CD4-positive, CD25-positive, alpha-beta regulatory T cell (primary cell): ENCODE measurements around the gene PAXIP1. TPM values are rescaled to one million over a fixed set of nuclear protein-coding genes. Genes with fewer than 3 reads are reported as not detected.

Experiments used
- ATAC-seq, 2 donors: fragments of 150-1000 bp; cut with Tn5 transposase; one replicate each; pipeline ENCODE4 v1.10.0; 2021; ENCODE audit warnings: low read depth in 2 of 2, moderate number of reproducible peaks in 2 of 2, moderate library complexity in 1 of 2
- DNase-seq, 3 donors: peaks; one replicate each; pipeline versions ENCODE4 v3.0.0 to v3.0.0-alpha.2; 2012 to 2022; ENCODE audit warnings: mixed read lengths in 1 of 3
- H3K27ac ChIP-seq: one replicate; pipeline ENCODE4 v1.7.0; 2013; ENCODE audit warnings: mild to moderate bottlenecking, low read length; ENCODE audit not compliant: insufficient read depth, poor library complexity, severe bottlenecking
- H3K27me3 ChIP-seq: one replicate; pipeline ENCODE4 v1.7.0; 2013; ENCODE audit warnings: low read length; ENCODE audit not compliant: control insufficient read depth, insufficient read depth
- H3K36me3 ChIP-seq: one replicate; pipeline ENCODE4 v1.7.0; 2013; ENCODE audit warnings: mild to moderate bottlenecking, low read length, moderate library complexity; ENCODE audit not compliant: control insufficient read depth, insufficient read depth
- H3K4me1 ChIP-seq: 2 replicates; pipeline ENCODE4 v1.7.0; 2013; ENCODE audit warnings: mild to moderate bottlenecking, low read length; ENCODE audit not compliant: insufficient read depth, control insufficient read depth, poor library complexity, severe bottlenecking
- H3K4me3 ChIP-seq: one replicate; pipeline ENCODE4 v1.7.0; 2013; ENCODE audit warnings: low read depth, mild to moderate bottlenecking, low read length, moderate library complexity
- H3K9me3 ChIP-seq, 2 experiments: 1 replicate in 1 of 2; 2 replicates in 1 of 2; pipeline ENCODE4 v1.7.0; 2013; ENCODE audit warnings: low read length in 2 of 2, mild to moderate bottlenecking in 1 of 2, moderate library complexity in 1 of 2; ENCODE audit not compliant: control insufficient read depth in 2 of 2
- H3K27ac Mint-ChIP-seq, 3 donors: one replicate each; pipeline ENCODE4 v1.8.0; 2020 to 2022; ENCODE audit warnings: mild to moderate bottlenecking in 3 of 3, mixed read lengths in 3 of 3, moderate library complexity in 2 of 3
- H3K27me3 Mint-ChIP-seq: one replicate; pipeline ENCODE4 v1.8.0; 2022; ENCODE audit warnings: mild to moderate bottlenecking, mixed read lengths
- H3K36me3 Mint-ChIP-seq: one replicate; pipeline ENCODE4 v1.8.0; 2020; ENCODE audit warnings: mixed read lengths
- H3K4me1 Mint-ChIP-seq, 4 donors: one replicate each; pipeline ENCODE4 v1.8.0; 2020 to 2022; ENCODE audit warnings: mixed read lengths in 4 of 4, mild to moderate bottlenecking in 1 of 4
- H3K4me3 Mint-ChIP-seq, 4 donors: one replicate each; pipeline ENCODE4 v1.8.0; 2020 to 2022; ENCODE audit warnings: mild to moderate bottlenecking in 4 of 4, mixed read lengths in 4 of 4, moderate library complexity in 3 of 4
- H3K9me3 Mint-ChIP-seq, 7 donors: one replicate each; pipeline ENCODE4 v1.8.0; 2020 to 2022; ENCODE audit warnings: mixed read lengths in 7 of 7, mild to moderate bottlenecking in 3 of 7, moderate library complexity in 2 of 7
- polyA plus RNA-seq, 4 donors: library from polyadenylated mRNA; unstranded; fragments of 300-500 nt; fragmentation: Illumina TruSeq; gene quantifications; one replicate each; pipeline ENCODE4 v1.2.3, GENCODE V29; 2021
- total RNA-seq: library from RNA; stranded (reverse); gene quantifications from one replicate; pipeline ENCODE4 v1.2.3, GENCODE V29; 2022

Gene PAXIP1
- total and polyA plus RNA-seq, 5 donors from 2014 or later = 0.88 to 15.1 (median 2.2) TPM

DNA sequence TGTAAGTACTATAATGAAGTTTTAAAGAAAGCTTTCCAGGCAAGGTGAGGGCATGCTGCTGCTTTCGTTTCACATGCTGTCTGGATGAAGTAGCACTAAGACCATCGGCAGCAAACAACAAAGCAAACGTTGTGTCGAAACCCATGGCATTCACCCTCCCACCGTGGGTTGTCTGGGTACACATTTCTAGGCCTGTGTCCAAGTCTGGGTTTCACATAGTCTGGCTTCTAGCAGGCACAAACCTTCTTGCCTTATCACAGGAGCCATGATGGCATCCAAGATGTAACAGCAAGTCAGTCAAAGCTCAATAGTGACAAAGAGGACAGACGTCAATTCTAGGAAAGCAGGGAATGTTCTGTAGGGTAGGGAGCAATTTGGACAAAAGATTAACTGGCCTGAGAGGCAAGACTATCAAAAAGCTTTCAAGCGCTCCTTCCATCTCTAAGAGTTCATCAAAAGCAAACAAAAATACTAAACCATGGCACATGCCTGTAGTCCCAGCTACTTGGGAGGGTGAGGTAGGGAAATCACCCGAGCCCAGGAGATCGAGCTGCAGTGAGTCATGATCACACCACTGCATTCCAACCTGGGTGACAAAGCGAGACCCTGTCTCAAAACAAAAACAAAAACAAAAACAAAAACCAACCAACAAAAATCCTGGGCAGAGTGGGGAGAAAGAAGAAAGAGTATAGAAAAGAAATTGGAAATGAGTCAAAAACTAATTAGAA is 42.7 kb downstream of the PAXIP1 start:
- ATAC-seq (no peak), DNase-seq (no peak)
- Mint-ChIP-seq H3K4me3 (no peak overlapping the region), H3K9me3 (no peaks in the 10 kb centered on the region), H3K27me3 (no peaks in the 10 kb centered on the region), H3K36me3 (peaks cover 48% of the 10 kb centered on the region), H3K4me1 (peaks cover 0 to under 1% (median 0%) of the 10 kb centered on the region in 4 donors), H3K27ac (peak overlapping the region in 1 of 3 donors; percentile 23)
- Histone ChIP-seq H3K27me3 (no peaks in the 10 kb centered on the region), H3K27ac (no peak overlapping the region), H3K4me1 (no peaks in the 10 kb centered on the region), H3K9me3 (no peaks in the 10 kb centered on the region), H3K4me3 (no peak overlapping the region), H3K36me3 (peaks cover 60% of the 10 kb centered on the region)

DNA sequence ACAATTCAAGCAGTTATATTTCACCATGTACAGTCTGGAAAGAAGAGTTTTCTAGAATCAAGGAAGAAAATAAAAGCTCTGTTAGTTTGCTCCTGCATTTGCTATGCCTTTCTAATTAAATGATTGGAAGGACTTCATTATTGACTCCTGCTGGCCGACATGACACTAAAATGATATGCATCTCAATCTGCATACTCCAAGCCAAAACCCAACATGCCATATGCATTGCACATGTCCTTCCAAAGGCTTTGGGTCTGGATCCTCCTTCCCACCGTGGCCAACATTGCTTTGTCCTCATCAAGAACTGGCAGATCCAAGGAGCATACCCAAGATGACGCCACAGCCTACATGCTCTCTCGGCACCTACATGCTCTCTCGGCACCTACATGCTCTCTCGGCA is 46.5 kb downstream of the PAXIP1 start:
- Mint-ChIP-seq H3K4me1 (no peaks in the 10 kb centered on the region), H3K36me3 (peaks cover 54% of the 10 kb centered on the region), H3K27ac (no peak overlapping the region), H3K9me3 (no peaks in the 10 kb centered on the region), H3K27me3 (no peaks in the 10 kb centered on the region), H3K4me3 (no peak overlapping the region)
- Histone ChIP-seq H3K27ac (no peak overlapping the region), H3K9me3 (no peaks in the 10 kb centered on the region), H3K4me1 (no peaks in the 10 kb centered on the region), H3K27me3 (no peaks in the 10 kb centered on the region), H3K36me3 (peaks cover 65% of the 10 kb centered on the region), H3K4me3 (no peak overlapping the region)
- no peak for ATAC-seq
- DNase-seq = no peak

DNA sequence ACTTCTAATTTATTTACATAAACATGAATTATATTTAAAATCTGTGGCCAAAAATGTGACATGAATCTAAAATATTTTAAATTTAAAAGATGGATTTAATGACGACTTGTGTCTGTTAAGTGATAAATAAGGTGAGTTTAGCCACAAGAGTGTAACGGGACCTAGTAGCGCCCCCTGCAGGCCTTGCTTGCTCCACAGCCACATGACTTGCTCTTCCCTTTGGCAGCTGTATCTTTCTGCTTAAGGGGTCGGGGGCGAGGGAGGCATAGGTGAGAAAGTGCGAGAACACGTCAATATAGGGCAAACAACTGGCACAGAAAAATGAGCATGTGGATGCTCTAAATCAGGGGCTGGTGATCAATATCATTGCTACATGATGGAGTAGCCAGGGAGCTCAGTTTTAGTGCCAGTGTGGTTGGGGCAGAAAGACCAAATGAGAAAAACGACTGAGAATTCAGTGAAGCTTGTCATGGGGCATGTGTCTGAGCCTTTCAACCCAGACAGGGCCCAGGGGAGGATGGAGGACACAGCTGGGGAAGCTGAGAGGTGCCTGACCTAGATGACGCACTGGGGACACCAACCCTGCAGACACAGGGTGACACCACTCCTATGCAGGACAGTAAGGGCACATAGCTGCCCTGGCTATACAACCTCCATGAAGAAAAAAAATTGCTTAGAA is 49.8 kb downstream of the PAXIP1 start:
- H3K4me3 ChIP-seq = no peak overlapping the region
- no peak overlapping the region for H3K27ac ChIP-seq
- no peaks in the 10 kb centered on the region for H3K4me1 ChIP-seq
- no peak overlapping the region for H3K4me3 Mint-ChIP-seq
- ATAC-seq = peak in 1 of 2 donors; percentile 52
- no peaks in the 10 kb centered on the region for H3K27me3 ChIP-seq
- no peaks in the 10 kb centered on the region for H3K9me3 Mint-ChIP-seq
- H3K9me3 ChIP-seq = no peaks in the 10 kb centered on the region
- H3K36me3 ChIP-seq = peaks cover 64% of the 10 kb centered on the region
- no peaks in the 10 kb centered on the region for H3K27me3 Mint-ChIP-seq
- peaks cover 48% of the 10 kb centered on the region for H3K36me3 Mint-ChIP-seq
- no peaks in the 10 kb centered on the region for H3K4me1 Mint-ChIP-seq
- peak; percentile 37 to 66 (median 46) for DNase-seq
- H3K27ac Mint-ChIP-seq = peak overlapping the region in 1 of 3 donors; percentile 54

DNA sequence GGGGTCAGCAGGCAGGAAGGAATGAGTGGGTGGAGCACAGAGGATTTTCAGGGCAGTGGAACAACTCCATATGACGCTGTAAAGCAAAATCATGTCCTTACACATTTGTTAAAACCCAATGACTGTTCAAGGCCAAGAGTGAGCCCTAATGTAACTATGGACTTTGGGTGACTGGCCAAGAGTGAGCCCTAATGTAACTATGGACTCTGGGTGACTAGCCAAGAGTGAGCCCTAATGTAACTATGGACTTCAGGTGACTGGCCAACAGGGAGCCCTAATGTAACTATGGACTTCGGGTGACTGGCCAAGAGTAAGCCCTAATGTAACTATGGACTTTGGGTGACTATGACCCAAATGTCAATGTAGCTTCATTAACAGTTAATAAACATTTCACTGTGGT is 52.0 kb downstream of the PAXIP1 start:
- Mint-ChIP-seq H3K27me3 (no peaks in the 10 kb centered on the region), H3K4me3 (no peak overlapping the region), H3K27ac (no peak overlapping the region), H3K36me3 (peaks cover 43% of the 10 kb centered on the region), H3K9me3 (no peaks in the 10 kb centered on the region), H3K4me1 (no peaks in the 10 kb centered on the region)
- Histone ChIP-seq H3K27me3 (no peaks in the 10 kb centered on the region), H3K4me1 (no peaks in the 10 kb centered on the region), H3K9me3 (no peaks in the 10 kb centered on the region), H3K27ac (no peak overlapping the region), H3K36me3 (peaks cover 70% of the 10 kb centered on the region), H3K4me3 (no peak overlapping the region)
- DNase-seq = no peak
- ATAC-seq = no peak

DNA sequence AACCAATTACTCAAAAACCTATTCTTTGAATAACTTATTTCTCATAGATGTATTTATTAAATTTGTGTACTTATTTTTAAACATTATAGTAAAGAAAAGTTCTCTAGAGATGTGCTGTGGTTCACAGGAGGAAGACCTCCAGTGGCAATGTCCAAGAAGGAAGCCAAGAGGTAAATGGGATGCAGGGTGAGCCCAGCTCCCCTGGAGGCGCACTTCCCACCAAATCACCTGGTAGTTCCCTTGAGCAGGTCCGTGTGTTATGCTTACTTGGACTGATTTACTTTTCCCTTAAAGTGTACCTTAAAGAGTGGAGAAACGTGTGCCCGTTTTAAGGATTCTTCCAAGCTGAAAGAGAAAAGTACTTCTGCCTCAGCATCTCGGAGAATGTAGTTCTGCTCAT is 55.3 kb downstream of the PAXIP1 start:
- no peaks in the 10 kb centered on the region for H3K27me3 Mint-ChIP-seq
- Histone ChIP-seq H3K4me3 (no peak overlapping the region), H3K4me1 (no peaks in the 10 kb centered on the region), H3K9me3 (no peaks in the 10 kb centered on the region), H3K27me3 (no peaks in the 10 kb centered on the region), H3K27ac (no peak overlapping the region), H3K36me3 (peaks cover 81% of the 10 kb centered on the region)
- no peaks in the 10 kb centered on the region for H3K9me3 Mint-ChIP-seq
- H3K27ac Mint-ChIP-seq = peak overlapping the region in 1 of 3 donors; percentile 44
- no peaks in the 10 kb centered on the region for H3K4me1 Mint-ChIP-seq
- peaks cover 40% of the 10 kb centered on the region for H3K36me3 Mint-ChIP-seq
- ATAC-seq (no peak), DNase-seq (no peak)
- no peak overlapping the region for H3K4me3 Mint-ChIP-seq

DNA sequence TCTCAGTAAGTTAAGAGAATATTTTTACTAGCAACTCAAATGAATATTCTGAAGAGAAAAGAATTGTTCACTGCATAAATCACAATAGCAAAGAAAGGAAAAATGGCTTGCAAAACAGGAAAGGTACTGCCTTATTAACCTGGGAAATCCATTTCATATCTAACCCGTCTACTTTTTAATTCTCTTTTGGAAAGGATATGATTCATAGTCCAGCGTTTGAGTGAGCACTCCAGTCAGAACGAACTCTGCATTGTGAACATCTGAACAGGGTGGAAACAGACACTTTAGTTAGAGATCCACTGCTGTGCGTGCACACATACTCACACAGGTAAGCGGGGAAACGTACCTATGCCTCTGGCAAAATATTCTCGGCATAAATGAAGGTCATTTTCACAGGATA is 56.8 kb downstream of the PAXIP1 start:
- H3K4me1 Mint-ChIP-seq = no peaks in the 10 kb centered on the region
- no peak overlapping the region for H3K27ac Mint-ChIP-seq
- H3K36me3 Mint-ChIP-seq = peaks cover 39% of the 10 kb centered on the region
- Histone ChIP-seq H3K4me1 (no peaks in the 10 kb centered on the region), H3K36me3 (peaks cover 77% of the 10 kb centered on the region), H3K27ac (no peak overlapping the region), H3K27me3 (no peaks in the 10 kb centered on the region), H3K9me3 (no peaks in the 10 kb centered on the region), H3K4me3 (no peak overlapping the region)
- DNase-seq (no peak), ATAC-seq (no peak)
- no peaks in the 10 kb centered on the region for H3K27me3 Mint-ChIP-seq
- no peak overlapping the region for H3K4me3 Mint-ChIP-seq
- no peaks in the 10 kb centered on the region for H3K9me3 Mint-ChIP-seq

DNA sequence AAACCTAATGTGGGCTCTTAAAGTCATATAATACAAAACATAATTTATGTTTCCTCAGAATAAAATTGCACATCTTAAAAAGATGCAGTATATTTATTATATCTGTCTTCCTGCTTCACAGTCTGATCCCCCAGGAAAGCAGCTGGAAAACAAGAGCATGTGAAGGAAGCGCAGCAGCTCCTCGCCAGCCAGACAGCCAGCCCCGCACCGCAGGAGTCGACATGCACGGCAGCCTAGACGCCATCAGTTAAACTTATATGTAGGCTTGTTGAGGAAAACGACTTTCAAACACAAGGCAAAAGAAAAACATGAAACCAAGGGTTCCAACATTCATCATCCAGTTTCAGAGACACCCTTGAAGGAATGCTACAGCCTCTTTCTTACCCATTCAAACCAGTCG is 59.0 kb downstream of the PAXIP1 start:
- Mint-ChIP-seq H3K36me3 (peaks cover 30% of the 10 kb centered on the region), H3K4me3 (no peak overlapping the region), H3K4me1 (peaks cover 0 to 2% (median 0%) of the 10 kb centered on the region in 4 donors), H3K9me3 (no peaks in the 10 kb centered on the region), H3K27me3 (no peaks in the 10 kb centered on the region), H3K27ac (peak overlapping the region in 2 of 3 donors; percentile 1 to 18)
- Histone ChIP-seq H3K9me3 (no peaks in the 10 kb centered on the region), H3K27me3 (no peaks in the 10 kb centered on the region), H3K36me3 (peaks cover 58% of the 10 kb centered on the region), H3K4me3 (no peak overlapping the region), H3K4me1 (no peaks in the 10 kb centered on the region), H3K27ac (no peak overlapping the region)
- no peak for ATAC-seq
- no peak for DNase-seq

DNA sequence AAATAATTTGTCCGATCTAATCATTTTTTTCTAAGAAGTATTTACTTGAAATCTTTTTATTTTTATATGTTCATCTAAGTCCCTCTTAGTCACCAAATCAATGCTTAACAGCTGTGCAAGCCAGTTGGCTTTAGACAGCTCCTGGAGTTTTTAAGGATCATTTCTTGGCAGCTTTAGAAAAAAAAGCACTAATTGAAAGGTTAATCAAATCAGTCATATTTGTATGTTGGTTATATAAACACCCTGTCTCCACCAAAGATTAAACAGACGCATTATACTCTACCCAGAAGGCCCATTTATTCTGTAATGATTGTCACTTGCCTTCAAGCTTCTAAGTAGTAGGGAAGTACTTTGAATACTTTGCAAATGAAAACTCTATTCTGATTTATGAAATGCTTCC is 60.2 kb downstream of the PAXIP1 start:
- peaks cover 0 to 6% (median 5%) of the 10 kb centered on the region in 4 donors for H3K4me1 Mint-ChIP-seq
- no peaks in the 10 kb centered on the region for H3K27me3 Mint-ChIP-seq

More for the DNA sequence above, 60.2 kb downstream of the PAXIP1 start:
- Histone ChIP-seq H3K9me3 (no peaks in the 10 kb centered on the region), H3K36me3 (peaks cover 48% of the 10 kb centered on the region), H3K4me3 (no peak overlapping the region), H3K27me3 (no peaks in the 10 kb centered on the region), H3K4me1 (no peaks in the 10 kb centered on the region), H3K27ac (no peak overlapping the region)
- DNase-seq (no peak), ATAC-seq (no peak)
- H3K27ac Mint-ChIP-seq = no peak overlapping the region
- peaks cover 32% of the 10 kb centered on the region for H3K36me3 Mint-ChIP-seq
- no peaks in the 10 kb centered on the region for H3K9me3 Mint-ChIP-seq
- H3K4me3 Mint-ChIP-seq = no peak overlapping the region
